Activated CD4-positive, alpha-beta T cell treated with anti-CD3 and anti-CD28 coated beads, Interleukin-2, Interleukin-4, amounts not matched to agents 100 ng/mL and 50 ng/mL, durations not matched to agents 16 hours and 8 hours (primary cell): Measurements from ENCODE around the gene PITPNC1.

Experiments
- DNase-seq: peaks from one replicate; pipeline ENCODE4 v3.0.0-alpha.2; 2020; ENCODE audit warnings: low spot score

PITPNC1 gene

GRCh38 chr17:67434061-67434525, 57.0 kb downstream of the PITPNC1 start:
- DNase-seq: peak; percentile 49

GRCh38 chr17:67435122-67435521, 58.0 kb downstream of the PITPNC1 start:
- peak; percentile 81 for DNase-seq

GRCh38 chr17:67435786-67436185, 58.7 kb downstream of the PITPNC1 start:
- DNase-seq: no peak

- no peak for DNase-seq
Measured at GRCh38 chr17:67436233-67436632, 59.2 kb downstream of the PITPNC1 start.

GRCh38 chr17:67438667-67439066, 61.6 kb downstream of the PITPNC1 start:
- no peak for DNase-seq

- DNase-seq: no peak
Measured at GRCh38 chr17:67439269-67439668, 62.2 kb downstream of the PITPNC1 start.

- DNase-seq: peak; percentile 20
Measured at GRCh38 chr17:67440277-67441051, 63.4 kb downstream of the PITPNC1 start.

- DNase-seq: peak; percentile 85
Measured at GRCh38 chr17:67441052-67441895, 64.2 kb downstream of the PITPNC1 start.

- DNase-seq: no peak
Measured at GRCh38 chr17:67441896-67442219, 64.8 kb downstream of the PITPNC1 start.

GRCh38 chr17:67442787-67443624, 65.9 kb downstream of the PITPNC1 start:
- DNase-seq: no peak

- no peak for DNase-seq
Measured at GRCh38 chr17:67443931-67444595, 67.0 kb downstream of the PITPNC1 start.

GRCh38 chr17:67448449-67448848, 71.4 kb downstream of the PITPNC1 start:
- DNase-seq: no peak

GRCh38 chr17:67449065-67449464, 72.0 kb downstream of the PITPNC1 start:
- no peak for DNase-seq

GRCh38 chr17:67449845-67450755, 73.0 kb downstream of the PITPNC1 start:
- DNase-seq: no peak

GRCh38 chr17:67452681-67453554, 75.8 kb downstream of the PITPNC1 start:
- DNase-seq: peak; percentile 63

- DNase-seq: no peak
Measured at GRCh38 chr17:67456103-67456502, 79.0 kb downstream of the PITPNC1 start.

GRCh38 chr17:67456889-67457288, 79.8 kb downstream of the PITPNC1 start:
- DNase-seq: no peak

GRCh38 chr17:67458203-67458602, 81.1 kb downstream of the PITPNC1 start:
- DNase-seq: no peak

- DNase-seq: no peak
Measured at GRCh38 chr17:67459985-67460384, 82.9 kb downstream of the PITPNC1 start.
